Measurements from ENCODE around the gene PGAM2.

Gene PGAM2

DNA sequence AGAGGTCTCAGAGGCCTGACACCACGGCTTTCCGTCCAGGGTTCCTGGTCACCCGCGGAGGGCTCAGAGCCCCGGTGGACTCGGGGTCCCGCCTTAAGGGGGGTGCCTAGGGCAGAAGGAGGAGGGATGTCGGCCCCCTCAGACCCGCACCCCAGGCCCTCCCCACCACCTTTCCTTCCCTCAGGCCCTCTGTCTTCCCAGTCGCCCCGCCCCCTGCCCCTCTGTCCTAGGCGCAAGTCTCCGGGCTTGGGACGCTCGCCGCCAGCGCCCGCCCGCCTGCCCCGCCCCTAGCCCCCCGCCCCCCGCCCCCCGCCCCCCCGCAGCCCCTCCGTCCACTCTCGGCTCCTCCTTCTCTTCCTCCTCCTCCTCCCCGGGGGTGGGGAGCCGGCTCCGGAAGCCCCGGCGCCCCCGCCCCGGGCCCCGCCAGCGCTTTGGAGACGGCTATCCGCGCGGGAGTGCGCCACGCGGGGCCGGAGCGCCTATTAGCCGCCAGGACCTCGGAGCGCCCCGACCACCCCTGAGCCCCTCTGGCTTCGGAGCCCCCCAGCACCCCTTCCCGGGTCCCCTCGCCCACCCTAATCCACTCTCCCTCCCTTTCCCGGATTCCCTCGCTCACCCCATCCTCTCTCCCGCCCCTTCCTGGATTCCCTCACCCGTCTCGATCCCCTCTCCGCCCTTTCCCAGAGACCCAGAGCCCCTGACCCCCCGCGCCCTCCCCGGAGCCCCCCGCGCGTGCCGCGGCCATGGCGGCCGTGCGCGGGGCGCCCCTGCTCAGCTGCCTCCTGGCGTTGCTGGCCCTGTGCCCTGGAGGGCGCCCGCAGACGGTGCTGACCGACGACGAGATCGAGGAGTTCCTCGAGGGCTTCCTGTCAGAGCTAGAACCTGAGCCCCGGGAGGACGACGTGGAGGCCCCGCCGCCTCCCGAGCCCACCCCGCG lies 38.8 kb upstream of the PGAM2 start, which contains the start of gene AEBP1:
Gene AEBP1 (plus strand): TSS at position 423 of the 937 bp plus-strand sequence. CDS start 321 bp downstream, at position 744.
- DNase-seq (ENCODE audit: low spot score), result peak; percentile 75

- DNase-seq (ENCODE audit: low spot score), result no peak
Measured at GRCh38 chr7:44103566-44103922, 38.2 kb upstream of the PGAM2 start.

DNA sequence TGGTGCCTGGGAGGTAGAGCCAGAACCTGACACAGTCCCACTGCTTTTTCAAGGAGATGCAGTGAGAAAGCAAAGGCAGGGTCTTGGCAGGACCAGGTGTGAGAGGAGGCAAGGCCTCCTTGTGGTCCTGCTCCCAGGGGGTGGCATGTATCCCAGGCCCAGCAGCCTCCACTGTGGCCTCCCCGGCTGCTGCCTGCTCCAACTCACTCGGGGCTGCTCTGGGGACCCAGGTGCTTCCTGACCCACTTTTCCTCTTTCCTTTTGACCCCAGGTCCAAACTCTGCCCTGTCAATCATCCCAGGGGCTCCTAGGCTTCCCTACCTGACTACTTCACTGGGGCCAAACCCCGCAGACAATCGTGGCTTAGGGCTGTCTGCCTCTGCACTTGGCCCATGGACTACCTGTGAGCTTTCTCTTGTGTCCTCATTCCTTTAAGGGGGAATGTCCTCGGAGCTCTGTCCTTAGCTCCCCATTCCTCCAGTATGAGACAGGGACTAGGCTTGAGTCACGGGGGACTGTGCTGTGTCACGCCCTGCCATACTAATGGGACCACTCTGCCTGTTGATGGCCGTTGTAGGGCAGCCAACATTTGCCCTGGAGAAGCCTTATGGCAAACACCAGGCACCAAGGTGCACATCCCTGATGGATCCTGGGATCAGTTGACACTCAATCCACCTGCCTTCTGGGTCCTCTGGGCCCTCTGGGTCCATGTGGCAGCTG lies 37.6 kb upstream of the PGAM2 start:
- no peak for DNase-seq (ENCODE audit: low spot score)

- DNase-seq (ENCODE audit: low spot score), result peak; percentile 82
Measured at GRCh38 chr7:44101966-44102845, 36.8 kb upstream of the PGAM2 start.

DNA sequence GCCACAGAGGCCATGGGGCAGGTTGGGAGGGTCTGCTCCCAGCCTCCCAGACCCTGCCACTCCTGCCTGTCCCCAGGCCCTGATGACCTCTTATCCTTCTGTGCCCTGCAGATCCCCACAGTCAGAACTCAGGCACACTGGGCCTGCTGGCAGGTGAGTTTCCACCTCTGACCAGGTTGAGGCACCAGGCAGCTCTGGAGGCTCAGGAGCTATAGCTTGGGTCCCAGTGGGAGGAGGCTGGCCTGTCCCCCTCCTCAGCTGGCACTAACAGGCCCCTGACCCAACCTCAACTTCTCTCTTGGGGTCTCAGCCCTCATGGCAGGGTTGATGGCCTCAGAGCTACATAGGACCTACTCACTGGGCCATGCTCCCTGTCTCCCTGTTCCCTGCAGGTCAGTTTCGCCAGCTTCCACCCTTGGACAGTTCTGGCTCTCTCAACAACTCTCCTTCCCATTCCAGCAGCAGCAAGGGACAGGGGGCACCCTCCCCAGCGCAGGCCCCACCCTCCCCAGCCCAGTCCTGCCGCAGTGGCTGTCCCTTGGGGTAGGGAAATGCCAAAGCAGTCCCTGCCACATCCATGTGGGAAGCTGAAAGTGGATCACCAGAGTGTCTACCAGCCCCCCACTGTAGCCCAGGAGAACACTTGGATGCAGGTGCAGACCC lies 36.1 kb upstream of the PGAM2 start:
- DNase-seq (ENCODE audit: low spot score), result no peak

DNA sequence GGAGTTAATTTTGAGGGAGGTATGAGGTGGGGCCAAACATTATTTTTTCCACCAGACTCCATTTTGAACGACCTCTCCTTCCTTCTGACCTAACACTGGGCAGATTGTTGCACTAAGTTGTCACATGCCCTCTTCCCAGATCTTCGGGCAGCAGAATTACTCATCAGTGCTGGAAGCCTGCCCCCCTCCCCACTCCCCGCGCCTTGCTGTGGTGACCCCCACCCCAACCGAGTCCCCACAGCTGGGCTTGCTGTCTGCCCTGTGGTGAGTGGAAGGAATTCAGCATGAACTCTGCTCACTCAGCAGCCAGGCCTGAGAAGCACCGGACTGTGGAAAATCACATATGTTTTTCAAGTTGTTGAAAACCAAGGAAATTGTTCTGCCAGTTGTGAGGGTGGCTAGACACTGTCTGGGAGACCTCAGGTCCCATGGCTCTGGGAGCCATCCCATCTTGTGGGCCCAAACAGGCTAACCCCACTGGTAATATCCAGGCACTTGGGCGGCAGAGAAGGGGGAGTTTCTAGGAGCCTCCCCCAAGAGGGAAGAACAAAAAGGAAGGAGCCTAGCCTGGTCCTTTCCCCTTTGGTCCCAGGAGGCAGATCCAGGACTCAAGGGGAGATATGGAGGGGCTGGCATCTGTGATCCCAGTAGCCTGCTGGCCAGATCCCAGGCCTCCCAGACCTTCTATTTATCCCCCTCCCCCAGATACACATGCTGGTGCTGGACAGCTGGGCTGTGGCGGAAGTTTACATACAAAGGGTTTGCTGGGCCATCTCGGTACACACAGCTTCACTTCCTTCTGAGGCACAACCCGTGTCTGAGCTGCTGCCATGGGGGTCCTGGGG lies 35.3 kb upstream of the PGAM2 start:
- DNase-seq (ENCODE audit: low spot score), result peak; percentile 82

- DNase-seq (ENCODE audit: low spot score), result no peak
Measured at GRCh38 chr7:44099669-44100068, 34.3 kb upstream of the PGAM2 start.

DNA sequence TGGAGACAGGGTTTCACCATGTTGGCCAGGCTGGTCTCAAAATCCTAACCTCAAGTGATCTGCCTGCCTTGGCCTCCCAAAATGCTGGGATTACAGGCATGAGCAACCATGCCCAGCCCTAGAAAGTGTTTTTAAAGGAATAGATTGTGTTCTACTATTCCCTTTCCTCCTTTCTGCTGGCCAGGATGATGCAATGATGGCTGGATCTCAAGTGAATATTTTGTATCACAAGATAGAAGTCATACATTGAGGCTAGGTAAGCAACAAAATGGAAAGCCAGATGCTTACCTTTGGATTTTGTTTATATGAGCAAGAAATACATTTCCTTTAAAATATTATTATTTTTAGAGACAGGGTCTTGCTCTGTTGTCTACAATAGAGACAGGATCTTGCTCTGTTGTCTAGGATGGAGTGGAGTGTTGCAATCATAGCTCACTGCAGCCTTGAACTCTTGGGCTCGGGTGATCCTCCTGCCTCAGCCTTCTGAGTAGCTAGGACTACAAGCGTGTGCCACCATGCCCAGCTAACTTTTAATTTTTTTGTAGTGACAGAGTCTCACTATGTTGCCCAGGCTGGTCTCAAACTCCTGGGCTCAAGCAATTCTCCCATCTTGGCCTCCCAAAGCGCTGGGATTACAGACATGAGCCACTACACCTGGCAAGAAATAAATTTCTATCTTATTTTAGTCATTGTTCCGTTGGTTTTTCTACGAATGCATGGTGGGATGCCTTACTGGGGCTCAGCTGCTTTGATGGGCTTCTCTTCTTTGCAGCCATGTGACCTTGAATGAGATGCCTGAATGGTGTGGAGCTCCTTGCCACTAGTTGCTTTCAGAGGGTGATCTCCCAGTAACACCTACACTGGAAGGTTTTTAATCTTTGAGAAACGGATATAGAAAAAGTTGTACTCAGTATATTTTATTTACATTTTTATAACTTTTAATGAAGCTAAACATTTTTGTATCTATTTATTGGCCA lies 33.0 kb upstream of the PGAM2 start:
- no peak for DNase-seq (ENCODE audit: low spot score)

GRCh38 chr7:44097064-44097932 lies 31.9 kb upstream of the PGAM2 start:
- DNase-seq (ENCODE audit: low spot score), result no peak

- DNase-seq (ENCODE audit: low spot score), result no peak
Measured at GRCh38 chr7:44096326-44096881, 31.0 kb upstream of the PGAM2 start.

DNA sequence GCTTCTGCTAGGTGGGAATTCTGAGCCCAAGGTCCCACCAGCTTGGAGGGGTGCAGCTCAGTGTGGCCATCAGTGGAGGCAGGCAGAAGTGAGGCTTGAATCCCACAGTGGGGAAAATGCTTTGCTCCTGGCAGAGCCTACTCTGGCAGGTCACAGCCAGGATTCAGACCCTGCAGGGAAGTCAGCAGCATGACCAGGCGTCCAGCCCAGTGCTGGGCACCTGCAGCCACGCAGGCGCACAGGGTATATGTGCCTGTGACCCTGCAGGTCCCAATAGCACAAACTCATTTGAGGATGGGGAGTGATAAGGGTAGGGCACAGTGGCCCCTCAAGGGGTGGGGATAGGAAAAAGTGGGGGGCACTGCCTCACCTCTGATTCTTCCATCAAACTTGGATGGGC lies 30.4 kb upstream of the PGAM2 start:
- no peak for DNase-seq (ENCODE audit: low spot score)

DNA sequence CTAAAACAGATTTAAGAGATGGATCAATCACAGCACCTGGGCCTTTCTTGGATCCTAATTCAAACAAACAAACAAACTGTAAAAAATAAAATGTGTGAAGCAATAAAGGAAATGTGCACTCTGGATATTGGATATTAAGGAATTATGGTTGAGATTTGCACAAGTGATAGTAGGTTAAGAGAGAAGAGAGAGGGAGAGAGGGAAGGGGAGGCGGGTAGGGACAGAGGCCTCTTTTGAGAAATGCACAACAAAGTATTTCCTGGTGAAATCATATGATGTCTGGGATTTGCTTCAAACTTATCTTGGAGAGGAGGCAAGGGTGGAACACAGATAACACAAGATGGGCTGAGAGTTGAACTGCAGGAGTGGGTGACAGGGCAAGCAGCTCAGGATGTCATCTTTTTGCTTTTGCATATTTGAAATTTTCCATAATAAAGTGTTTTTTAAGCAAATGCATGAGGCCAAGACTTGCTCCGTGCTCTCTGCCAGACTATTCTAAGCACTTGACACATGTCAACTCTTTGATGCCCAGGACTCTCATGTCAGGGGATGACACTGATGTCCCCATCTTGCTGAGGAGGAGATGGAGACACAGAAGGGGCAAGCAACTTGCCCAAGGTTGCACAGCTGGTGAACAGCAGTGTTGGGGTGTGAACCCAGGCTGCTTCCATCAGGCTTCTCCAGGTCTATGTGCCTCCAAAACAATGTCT lies 29.7 kb upstream of the PGAM2 start:
- no peak for DNase-seq (ENCODE audit: low spot score)

- DNase-seq (ENCODE audit: low spot score), result no peak
Measured at GRCh38 chr7:44094365-44094764, 29.0 kb upstream of the PGAM2 start.

DNA sequence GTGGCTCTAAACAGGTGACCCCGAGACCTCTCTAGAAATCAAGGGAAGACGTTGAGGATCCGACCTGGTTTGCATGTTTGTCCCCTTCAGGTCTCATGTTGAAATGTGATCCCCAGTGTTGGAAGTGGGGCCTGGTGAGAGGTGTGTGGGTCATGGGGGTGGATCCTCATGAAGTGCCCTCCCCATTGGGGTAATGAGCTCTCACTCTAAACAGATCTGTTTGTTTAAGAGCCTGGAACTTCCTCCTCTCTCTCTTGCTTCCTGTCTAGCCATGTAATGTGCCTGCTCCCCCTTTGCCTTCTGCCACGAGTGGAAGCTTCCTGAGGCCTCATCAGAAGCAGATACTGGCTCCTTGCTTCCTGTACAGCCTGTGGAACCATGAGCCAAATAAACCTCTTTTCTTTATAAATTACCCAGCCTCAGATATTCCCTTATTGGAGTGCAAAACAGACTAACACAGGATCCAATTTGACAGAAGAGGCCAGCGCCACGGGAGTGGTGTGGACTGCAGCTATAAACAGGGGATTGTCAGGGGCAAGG lies 27.8 kb upstream of the PGAM2 start:
- no peak for DNase-seq (ENCODE audit: low spot score)

- peak; percentile 90 for DNase-seq (ENCODE audit: low spot score)
Measured at GRCh38 chr7:44087911-44088838, 22.8 kb upstream of the PGAM2 start.

DNA sequence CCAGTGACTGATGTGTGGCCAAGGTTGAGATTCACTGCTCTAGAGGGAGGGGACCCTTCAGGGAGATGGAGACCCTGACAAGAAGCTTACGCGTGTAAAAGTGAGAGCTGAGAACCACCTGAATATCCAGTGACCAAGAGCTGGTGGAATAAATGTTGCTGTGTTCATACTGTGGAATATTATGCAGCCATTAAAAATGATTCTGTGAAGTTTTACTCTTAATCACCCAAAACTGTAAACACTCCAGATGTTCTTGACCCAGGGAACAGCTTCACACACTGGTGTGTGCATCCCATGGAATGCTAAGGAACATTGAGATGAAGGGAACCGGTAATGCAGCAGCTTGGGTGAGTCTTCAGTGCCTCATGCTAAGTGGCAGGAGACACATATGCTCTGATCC lies 21.3 kb upstream of the PGAM2 start:
- no peak for DNase-seq (ENCODE audit: low spot score)

Data from GM03348 (cell line).